Parathyroid adenoma (tissue), 2 donors: Measurements from ENCODE around the gene PGLYRP4.
"Not testable (repeated sequence)": the region's sequence is repeated elsewhere in the genome, so short reads cannot be mapped to it uniquely, and the experiment has no call there.

Source experiments
- H2AFZ ChIP-seq: fragments of 300-600 bp; sonication (generic); one replicate; pipeline ENCODE4 v1.7.0; 2017; ENCODE audit warnings: antibody characterized with exemption, mild to moderate bottlenecking
- H3K27ac ChIP-seq: fragments of 300-600 bp; sonication (generic); one replicate; pipeline ENCODE4 v1.7.0; 2017
- H3K27me3 ChIP-seq: fragments of 300-600 bp; sonication (generic); one replicate; pipeline ENCODE4 v1.7.0; 2017; ENCODE audit warnings: low read length; ENCODE audit not compliant: control insufficient read depth, insufficient read depth
- H3K36me3 ChIP-seq: fragments of 300-600 bp; sonication (generic); one replicate; pipeline ENCODE4 v1.7.0; 2017; ENCODE audit warnings: low read length; ENCODE audit not compliant: control insufficient read depth, insufficient read depth
- H3K4me1 ChIP-seq: fragments of 300-600 bp; sonication (generic); one replicate; pipeline ENCODE4 v1.7.0; 2017; ENCODE audit warnings: control low read depth
- H3K4me2 ChIP-seq: fragments of 300-600 bp; sonication (generic); one replicate; pipeline ENCODE4 v1.7.0; 2017; ENCODE audit warnings: low read length
- H3K4me3 ChIP-seq: fragments of 300-600 bp; sonication (generic); one replicate; pipeline ENCODE4 v1.7.0; 2017; ENCODE audit warnings: low read depth, low read length
- H3K79me2 ChIP-seq: fragments of 300-600 bp; sonication (generic); one replicate; pipeline ENCODE4 v1.7.0; 2017; ENCODE audit warnings: control low read depth
- H3K9ac ChIP-seq: fragments of 300-600 bp; sonication (generic); one replicate; pipeline ENCODE4 v1.7.0; 2017; ENCODE audit warnings: mild to moderate bottlenecking
- H3K9me3 ChIP-seq: fragments of 300-600 bp; sonication (generic); one replicate; pipeline ENCODE4 v1.7.0; 2017; ENCODE audit warnings: low read length; ENCODE audit not compliant: control insufficient read depth
- CTCF ChIP-seq: fragments of 300-600 bp; sonication (generic); IDR thresholded peaks from one replicate; pipeline ENCODE4 v1.7.0; 2017; ENCODE audit warnings: antibody characterized with exemption, mild to moderate bottlenecking
- donor health status: primary hyperparathyroidism.

Gene PGLYRP4

GRCh38 chr1:153337980-153338853 lies 10.4 kb downstream of the PGLYRP4 start:
- TF ChIP-seq CTCF: no peak
- Histone ChIP-seq H3K4me1 (no peaks in the 10 kb centered on the region), H2AFZ (no peak overlapping the region), H3K9me3 (no peaks in the 10 kb centered on the region), H3K36me3 (no peaks in the 10 kb centered on the region), H3K79me2 (no peaks in the 10 kb centered on the region), H3K27ac (no peak overlapping the region), H3K27me3 (no peaks in the 10 kb centered on the region), H3K9ac (no peak overlapping the region), H3K4me2 (no peak overlapping the region), H3K4me3 (no peak overlapping the region)

GRCh38 chr1:153336650-153337049 lies 12.0 kb downstream of the PGLYRP4 start:
- Histone ChIP-seq H3K36me3 (no peaks in the 10 kb centered on the region), H3K9me3 (no peaks in the 10 kb centered on the region), H3K79me2 (no peaks in the 10 kb centered on the region), H3K4me1 (no peaks in the 10 kb centered on the region), H2AFZ (no peak overlapping the region), H3K4me3 (no peak overlapping the region), H3K27ac (no peak overlapping the region), H3K4me2 (no peak overlapping the region), H3K9ac (no peak overlapping the region), H3K27me3 (no peaks in the 10 kb centered on the region)
- no peak for TF ChIP-seq CTCF

- H3K4me2 ChIP-seq: no peak overlapping the region
- H3K27ac ChIP-seq: no peak overlapping the region
- no peaks in the 10 kb centered on the region for H3K36me3 ChIP-seq
- TF ChIP-seq CTCF: no peak
- no peak overlapping the region for H3K4me3 ChIP-seq
- H3K4me1 ChIP-seq: no peaks in the 10 kb centered on the region
- H3K9me3 ChIP-seq: no peaks in the 10 kb centered on the region
- H3K79me2 ChIP-seq: no peaks in the 10 kb centered on the region
- H3K27me3 ChIP-seq: no peaks in the 10 kb centered on the region
- no peak overlapping the region for H3K9ac ChIP-seq
- H2AFZ ChIP-seq: no peak overlapping the region
Observed at GRCh38 chr1:153333902-153334301, 14.7 kb downstream of the PGLYRP4 start.

GRCh38 chr1:153324912-153325311 lies 23.7 kb downstream of the PGLYRP4 start:
- Histone ChIP-seq H3K4me3 (no peak overlapping the region), H3K36me3 (no peaks in the 10 kb centered on the region), H3K9ac (no peak overlapping the region), H3K4me2 (no peak overlapping the region), H3K27ac (no peak overlapping the region), H2AFZ (no peak overlapping the region), H3K9me3 (no peaks in the 10 kb centered on the region), H3K4me1 (no peaks in the 10 kb centered on the region), H3K79me2 (no peaks in the 10 kb centered on the region), H3K27me3 (no peaks in the 10 kb centered on the region)
- no peak for TF ChIP-seq CTCF

- H3K79me2 ChIP-seq: no peaks in the 10 kb centered on the region
- H2AFZ ChIP-seq: no peak overlapping the region
- H3K4me2 ChIP-seq: no peak overlapping the region
- no peaks in the 10 kb centered on the region for H3K36me3 ChIP-seq
- no peak overlapping the region for H3K9ac ChIP-seq
- H3K27ac ChIP-seq: no peak overlapping the region
- no peaks in the 10 kb centered on the region for H3K4me1 ChIP-seq
- no peaks in the 10 kb centered on the region for H3K27me3 ChIP-seq
- no peaks in the 10 kb centered on the region for H3K9me3 ChIP-seq
- H3K4me3 ChIP-seq: no peak overlapping the region
- no peak for TF ChIP-seq CTCF
Observed at GRCh38 chr1:153322568-153322967, 26.1 kb downstream of the PGLYRP4 start.

GRCh38 chr1:153318145-153318544 lies 30.5 kb downstream of the PGLYRP4 start:
- not testable (repeated sequence) for H3K79me2 ChIP-seq, H3K4me2 ChIP-seq, H3K4me1 ChIP-seq, H3K36me3 ChIP-seq, H3K9ac ChIP-seq, H2AFZ ChIP-seq, H3K27me3 ChIP-seq, H3K4me3 ChIP-seq, H3K9me3 ChIP-seq, H3K27ac ChIP-seq

- not testable (repeated sequence) for H3K4me1 ChIP-seq, H3K4me2 ChIP-seq, H3K9me3 ChIP-seq, H2AFZ ChIP-seq, H3K27ac ChIP-seq, H3K4me3 ChIP-seq, H3K9ac ChIP-seq, H3K27me3 ChIP-seq, H3K79me2 ChIP-seq, H3K36me3 ChIP-seq
Observed at GRCh38 chr1:153316013-153316412, 32.6 kb downstream of the PGLYRP4 start.
